Osteocyte (in vitro differentiated cells): ENCODE measurements around the gene PSPC1. TPM values are rescaled to one million over a fixed set of nuclear protein-coding genes. Genes with fewer than 3 reads are reported as not detected.
A peak's percentile ranks its signal among the peaks of the same experiment; 100 is the strongest.
"Not testable (repeated sequence)": the region's sequence is repeated elsewhere in the genome, so short reads cannot be mapped to it uniquely, and the experiment has no call there.

ENCODE experiments used
- DNase-seq: peaks from one replicate; pipeline ENCODE4 v3.0.0; 2021; ENCODE audit warnings: mixed read lengths; ENCODE audit not compliant: unreplicated experiment; ENCODE audit errors: extremely low spot score
- H3K27ac Mint-ChIP-seq: one replicate; pipeline ENCODE4 v1.8.0; 2021; ENCODE audit warnings: mild to moderate bottlenecking, mixed read lengths; ENCODE audit not compliant: unreplicated experiment
- H3K27me3 Mint-ChIP-seq: one replicate; pipeline ENCODE4 v1.8.0; 2021; ENCODE audit warnings: mixed read lengths; ENCODE audit not compliant: unreplicated experiment
- H3K36me3 Mint-ChIP-seq: one replicate; pipeline ENCODE4 v1.8.0; 2021; ENCODE audit warnings: mixed read lengths; ENCODE audit not compliant: unreplicated experiment
- H3K4me1 Mint-ChIP-seq: one replicate; pipeline ENCODE4 v1.8.0; 2021; ENCODE audit warnings: mixed read lengths; ENCODE audit not compliant: unreplicated experiment
- H3K4me3 Mint-ChIP-seq: one replicate; pipeline ENCODE4 v1.8.0; 2021; ENCODE audit warnings: mild to moderate bottlenecking, moderate library complexity, mixed read lengths; ENCODE audit not compliant: unreplicated experiment
- H3K9me3 Mint-ChIP-seq: one replicate; pipeline ENCODE4 v1.8.0; 2021; ENCODE audit warnings: mixed read lengths; ENCODE audit not compliant: unreplicated experiment
- CTCF ChIP-seq: fragments of 200-600 bp; sonication (generic); IDR thresholded peaks from 2 replicates; pipeline ENCODE4 v1.5.0; 2021; ENCODE audit warnings: antibody characterized with exemption, mild to moderate bottlenecking, moderate library complexity
- total RNA-seq: library from RNA; stranded (reverse); gene quantifications from 2 replicates; pipeline ENCODE4 v1.2.1, GENCODE V29; 2021

PSPC1 gene
- total RNA-seq, 1 donor from 2014 or later: 62.8 TPM

GRCh38 chr13:19695829-19696228 lies 86.9 kb downstream of the PSPC1 start:
- Mint-ChIP-seq H3K9me3 (no peaks in the 10 kb centered on the region), H3K4me3 (no peak overlapping the region), H3K27me3 (no peaks in the 10 kb centered on the region), H3K27ac (no peak overlapping the region), H3K36me3 (peaks cover 23% of the 10 kb centered on the region), H3K4me1 (peaks cover 19% of the 10 kb centered on the region)
- TF ChIP-seq CTCF: no peak
- DNase-seq: no peak

- H3K27ac Mint-ChIP-seq: no peak overlapping the region
- peaks cover 19% of the 10 kb centered on the region for H3K4me1 Mint-ChIP-seq
- no peak for TF ChIP-seq CTCF
- DNase-seq: no peak
- no peaks in the 10 kb centered on the region for H3K27me3 Mint-ChIP-seq
- H3K9me3 Mint-ChIP-seq: no peaks in the 10 kb centered on the region
- no peak overlapping the region for H3K4me3 Mint-ChIP-seq
- peaks cover 24% of the 10 kb centered on the region for H3K36me3 Mint-ChIP-seq
Measured at GRCh38 chr13:19695428-19695827, 87.3 kb downstream of the PSPC1 start.

- peaks cover 13% of the 10 kb centered on the region for H3K4me1 Mint-ChIP-seq
- H3K27me3 Mint-ChIP-seq, H3K4me3 Mint-ChIP-seq, H3K9me3 Mint-ChIP-seq, DNase-seq, H3K27ac Mint-ChIP-seq: not testable (repeated sequence)
- H3K36me3 Mint-ChIP-seq: peaks cover 21% of the 10 kb centered on the region
Measured at GRCh38 chr13:19691447-19691846, 91.3 kb downstream of the PSPC1 start.

GRCh38 chr13:19685437-19685836 lies 97.3 kb downstream of the PSPC1 start:
- no peak overlapping the region for H3K27ac Mint-ChIP-seq
- H3K9me3 Mint-ChIP-seq: no peaks in the 10 kb centered on the region
- DNase-seq: no peak
- H3K4me1 Mint-ChIP-seq: peaks cover 10% of the 10 kb centered on the region
- no peaks in the 10 kb centered on the region for H3K27me3 Mint-ChIP-seq
- TF ChIP-seq CTCF: no peak
- peaks cover 3% of the 10 kb centered on the region for H3K36me3 Mint-ChIP-seq
- no peak overlapping the region for H3K4me3 Mint-ChIP-seq

- TF ChIP-seq CTCF: no peak
- no peak for DNase-seq
- H3K4me3 Mint-ChIP-seq: no peak overlapping the region
- no peaks in the 10 kb centered on the region for H3K27me3 Mint-ChIP-seq
- peaks cover 10% of the 10 kb centered on the region for H3K4me1 Mint-ChIP-seq
- peaks cover under 1% of the 10 kb centered on the region for H3K36me3 Mint-ChIP-seq
- H3K9me3 Mint-ChIP-seq: no peaks in the 10 kb centered on the region
- H3K27ac Mint-ChIP-seq: no peak overlapping the region
Measured at GRCh38 chr13:19685034-19685433, 97.7 kb downstream of the PSPC1 start.

GRCh38 chr13:19681517-19681916 lies 101.2 kb downstream of the PSPC1 start:
- H3K4me1 Mint-ChIP-seq: peaks cover 12% of the 10 kb centered on the region
- H3K27me3 Mint-ChIP-seq: no peaks in the 10 kb centered on the region
- peaks cover 4% of the 10 kb centered on the region for H3K36me3 Mint-ChIP-seq
- H3K9me3 Mint-ChIP-seq: no peaks in the 10 kb centered on the region
- no peak overlapping the region for H3K4me3 Mint-ChIP-seq
- no peak for DNase-seq
- H3K27ac Mint-ChIP-seq: peak overlapping the region; percentile 28
- no peak for TF ChIP-seq CTCF
